ENCODE results near the gene KYAT1. TPM values are rescaled to one million over a fixed set of nuclear protein-coding genes. Genes with fewer than 3 reads are reported as not detected.

Gene KYAT1
- total and polyA plus RNA-seq, 8 donors, result 0.58 to 25.7 (median 5.7) TPM

GRCh38 chr9:128818099-128818838, 63.5 kb downstream of the KYAT1 start, which contains the start of gene ENDOG:
Gene ENDOG (plus strand): TSS chr9:128818500. CDS start chr9:128818685, 185 bp downstream.
- TF ChIP-seq POLR2A (IDR thresholded peaks at IDR 0.05), result no peak
- peak in 6 of 7 experiments; percentile 39 to 99 (median 97) for TF ChIP-seq CTCF (IDR thresholded peaks at IDR 0.05)
- peak; percentile 83 to 94 (median 87) for TF ChIP-seq POLR2AphosphoS5 (IDR thresholded peaks at IDR 0.05)
- no peak for TF ChIP-seq EP300 (IDR thresholded peaks at IDR 0.05)
- Histone ChIP-seq H3K9me3 (no peaks in the 10 kb centered on the region), H3K27ac (peak within 1 kb of the TSS; percentile 84 to 96 (median 90)), H3K4me1 (peaks cover 16 to 32% (median 23%) of the 10 kb centered on the region in 4 donors), H3K27me3 (no peaks in the 10 kb centered on the region), H3K36me3 (peaks cover 18 to 28% (median 25%) of the 10 kb centered on the region in 4 donors), H3K4me3 (peak within 1 kb of the TSS; percentile 66 to 84 (median 72))
- 0 to 1% (median 1%) methylated on average over 8 to 70 of the region's 70 CpGs for WGBS, 5 donors
- peak; percentile 99 for DNase-seq
- intact Hi-C loops (cut with DNase I; ENCODE audit: low total_unique reads), result no loop called here

- Histone ChIP-seq H3K4me3 (no peak overlapping the region), H3K36me3 (peaks cover 19 to 41% (median 38%) of the 10 kb centered on the region in 4 donors), H3K9me3 (no peaks in the 10 kb centered on the region), H3K27me3 (no peaks in the 10 kb centered on the region), H3K27ac (no peak overlapping the region), H3K4me1 (no peaks in the 10 kb centered on the region)
- TF ChIP-seq POLR2A (IDR thresholded peaks at IDR 0.05) (no peak), POLR2AphosphoS5 (IDR thresholded peaks at IDR 0.05) (no peak), EP300 (IDR thresholded peaks at IDR 0.05) (no peak), CTCF (IDR thresholded peaks at IDR 0.05) (no peak)
- 62 to 69% (median 67%) methylated on average over 5 of the region's 5 CpGs for WGBS, 5 donors
- intact Hi-C loops (cut with DNase I; ENCODE audit: low total_unique reads), result no loop called here
- DNase-seq, result no peak
Measured at GRCh38 chr9:128810873-128811272, 70.9 kb downstream of the KYAT1 start.

- no peak for DNase-seq
- no peak overlapping the region for H3K27ac ChIP-seq
- no peak overlapping the region for H3K4me3 ChIP-seq
- H3K36me3 ChIP-seq, result peaks cover 25 to 51% (median 48%) of the 10 kb centered on the region in 4 donors
- intact Hi-C loops (cut with DNase I; ENCODE audit: low total_unique reads), result no loop called here
- WGBS, 5 donors, result 50 to 94% (median 78%) methylated on average over 1 to 2 of the region's 2 CpGs
- TF ChIP-seq CTCF (IDR thresholded peaks at IDR 0.05), result no peak
- TF ChIP-seq POLR2AphosphoS5 (IDR thresholded peaks at IDR 0.05), result no peak
- TF ChIP-seq EP300 (IDR thresholded peaks at IDR 0.05), result no peak
- TF ChIP-seq POLR2A (IDR thresholded peaks at IDR 0.05), result no peak
- H3K4me1 ChIP-seq, result no peaks in the 10 kb centered on the region
- no peaks in the 10 kb centered on the region for H3K27me3 ChIP-seq
- H3K9me3 ChIP-seq, result no peaks in the 10 kb centered on the region
Measured at GRCh38 chr9:128809831-128810230, 71.9 kb downstream of the KYAT1 start.

GRCh38 chr9:128809036-128809599, 72.6 kb downstream of the KYAT1 start:
- Histone ChIP-seq H3K36me3 (peaks cover 26 to 58% (median 56%) of the 10 kb centered on the region in 4 donors), H3K4me1 (no peaks in the 10 kb centered on the region), H3K4me3 (no peak overlapping the region), H3K27me3 (no peaks in the 10 kb centered on the region), H3K9me3 (no peaks in the 10 kb centered on the region), H3K27ac (no peak overlapping the region)
- whole genome bisulfite sequencing, 5 donors, result 91 to 93% (median 91%) methylated on average over 7 to 12 of the region's 12 CpGs
- TF ChIP-seq POLR2A (IDR thresholded peaks at IDR 0.05) (no peak), POLR2AphosphoS5 (IDR thresholded peaks at IDR 0.05) (no peak), EP300 (IDR thresholded peaks at IDR 0.05) (no peak), CTCF (IDR thresholded peaks at IDR 0.05) (no peak)
- intact Hi-C loops (cut with DNase I; ENCODE audit: low total_unique reads), result no loop called here
- DNase-seq, result no peak
